ENCODE data around the gene MMP8.

The MMP8 gene

GRCh38 chr11:102708654-102709053 lies 16.1 kb downstream of the MMP8 start:
- TF ChIP-seq ELF4 (IDR thresholded peaks at IDR 0.05) (no peak), HDGF (IDR thresholded peaks at IDR 0.05; ENCODE audit: borderline replicate concordance) (no peak), FOXM1 (IDR thresholded peaks at IDR 0.05; ENCODE audit: borderline replicate concordance) (no peak), L3MBTL2 (conservative IDR thresholded peaks at IDR 0.05) (no peak), TARDBP (IDR thresholded peaks at IDR 0.05) (no peak)
- ChIA-PET CTCF (no interaction called here), POLR2A (no interaction called here)
- DNase-seq (ENCODE audit: extremely low spot score) = no peak

- ChIA-PET CTCF (no interaction called here), POLR2A (no interaction called here)
- TF ChIP-seq SP1 (IDR thresholded peaks at IDR 0.05) (no peak), PKNOX1 (IDR thresholded peaks at IDR 0.05) (no peak), TARDBP (IDR thresholded peaks at IDR 0.05) (no peak), FOXK2 (IDR thresholded peaks at IDR 0.05) (no peak), ZNF384 (IDR thresholded peaks at IDR 0.05) (no peak), CTBP1 (IDR thresholded peaks at IDR 0.05; ENCODE audit: borderline replicate concordance) (no peak), BHLHE40 (IDR thresholded peaks at IDR 0.05; ENCODE audit: borderline replicate concordance) (no peak), ARNT (IDR thresholded peaks at IDR 0.05) (no peak), HDGF (IDR thresholded peaks at IDR 0.05; ENCODE audit: borderline replicate concordance) (no peak), FOXA1 (IDR thresholded peaks at IDR 0.05) (no peak)
- no peak for DNase-seq (ENCODE audit: extremely low spot score)
Observed at GRCh38 chr11:102705626-102706025, 19.1 kb downstream of the MMP8 start, which contains the start of gene MMP27. MMP27 (minus strand) TSS chr11:102705769; CDS start chr11:102705714, 55 bp downstream.

- ChIA-PET CTCF (no interaction called here), POLR2A (no interaction called here)
- TF ChIP-seq SP1 (IDR thresholded peaks at IDR 0.05) (no peak), BHLHE40 (IDR thresholded peaks at IDR 0.05; ENCODE audit: borderline replicate concordance) (no peak), HDGF (IDR thresholded peaks at IDR 0.05; ENCODE audit: borderline replicate concordance) (no peak), L3MBTL2 (conservative IDR thresholded peaks at IDR 0.05) (no peak), NFRKB (IDR thresholded peaks at IDR 0.05) (no peak), FOXA1 (IDR thresholded peaks at IDR 0.05) (no peak), FOXK2 (IDR thresholded peaks at IDR 0.05) (no peak), ZNF384 (IDR thresholded peaks at IDR 0.05) (no peak), ELF4 (IDR thresholded peaks at IDR 0.05) (no peak), CTBP1 (IDR thresholded peaks at IDR 0.05; ENCODE audit: borderline replicate concordance) (no peak), PKNOX1 (IDR thresholded peaks at IDR 0.05) (no peak), FOXM1 (IDR thresholded peaks at IDR 0.05; ENCODE audit: borderline replicate concordance) (no peak), ARNT (IDR thresholded peaks at IDR 0.05) (no peak), TARDBP (IDR thresholded peaks at IDR 0.05) (no peak), SUZ12 (IDR thresholded peaks at IDR 0.05) (no peak), LEF1 (IDR thresholded peaks at IDR 0.05; ENCODE audit: borderline replicate concordance) (no peak)
Observed at GRCh38 chr11:102704841-102705240, 19.9 kb downstream of the MMP8 start.

GRCh38 chr11:102703826-102704493 lies 20.8 kb downstream of the MMP8 start:
- POLR2A ChIA-PET = no interaction called here
- DNase-seq (ENCODE audit: extremely low spot score) = no peak
- TF ChIP-seq NFRKB (IDR thresholded peaks at IDR 0.05) = no peak
- TF ChIP-seq SUZ12 (IDR thresholded peaks at IDR 0.05) = no peak
- TF ChIP-seq FOXK2 (IDR thresholded peaks at IDR 0.05) = no peak
- no peak for TF ChIP-seq BHLHE40 (IDR thresholded peaks at IDR 0.05; ENCODE audit: borderline replicate concordance)
- no peak for TF ChIP-seq ELF4 (IDR thresholded peaks at IDR 0.05)
- TF ChIP-seq CTBP1 (IDR thresholded peaks at IDR 0.05; ENCODE audit: borderline replicate concordance) = no peak
- no peak for TF ChIP-seq ZNF384 (IDR thresholded peaks at IDR 0.05)
- no peak for TF ChIP-seq FOXA1 (IDR thresholded peaks at IDR 0.05)
- no peak for TF ChIP-seq PKNOX1 (IDR thresholded peaks at IDR 0.05)
- TF ChIP-seq HDGF (IDR thresholded peaks at IDR 0.05; ENCODE audit: borderline replicate concordance) = no peak
- TF ChIP-seq TARDBP (IDR thresholded peaks at IDR 0.05) = no peak
- TF ChIP-seq LEF1 (IDR thresholded peaks at IDR 0.05; ENCODE audit: borderline replicate concordance) = no peak
- TF ChIP-seq SP1 (IDR thresholded peaks at IDR 0.05) = no peak
- TF ChIP-seq ARNT (IDR thresholded peaks at IDR 0.05) = no peak
- TF ChIP-seq FOXM1 (IDR thresholded peaks at IDR 0.05; ENCODE audit: borderline replicate concordance) = no peak
- no peak for TF ChIP-seq L3MBTL2 (conservative IDR thresholded peaks at IDR 0.05)
- CTCF ChIA-PET = no interaction called here

More at GRCh38 chr11:102704841-102705240, 19.9 kb downstream of the MMP8 start:
- no peak for DNase-seq (ENCODE audit: extremely low spot score)

GRCh38 chr11:102695201-102695600 lies 29.6 kb downstream of the MMP8 start:
- ChIA-PET CTCF (no interaction called here), POLR2A (no interaction called here)
- DNase-seq (ENCODE audit: extremely low spot score) = no peak
- TF ChIP-seq NFRKB (IDR thresholded peaks at IDR 0.05) (no peak), SP1 (IDR thresholded peaks at IDR 0.05) (no peak), ELF4 (IDR thresholded peaks at IDR 0.05) (no peak), BHLHE40 (IDR thresholded peaks at IDR 0.05; ENCODE audit: borderline replicate concordance) (no peak), FOXA1 (IDR thresholded peaks at IDR 0.05) (no peak), PKNOX1 (IDR thresholded peaks at IDR 0.05) (no peak), HDGF (IDR thresholded peaks at IDR 0.05; ENCODE audit: borderline replicate concordance) (no peak), L3MBTL2 (conservative IDR thresholded peaks at IDR 0.05) (no peak), ZNF384 (IDR thresholded peaks at IDR 0.05) (no peak), FOXM1 (IDR thresholded peaks at IDR 0.05; ENCODE audit: borderline replicate concordance) (no peak), LEF1 (IDR thresholded peaks at IDR 0.05; ENCODE audit: borderline replicate concordance) (no peak), FOXK2 (IDR thresholded peaks at IDR 0.05) (no peak), CTBP1 (IDR thresholded peaks at IDR 0.05; ENCODE audit: borderline replicate concordance) (no peak), TARDBP (IDR thresholded peaks at IDR 0.05) (no peak), ARNT (IDR thresholded peaks at IDR 0.05) (no peak), SUZ12 (IDR thresholded peaks at IDR 0.05) (no peak)

All from HEK293T (cell line).